Stimulated activated CD4-positive, alpha-beta T cell treated with anti-CD3 and anti-CD28 coated beads, Interleukin-2, amount 100 ng/mL, for 4 hours (primary cell): Measurements from ENCODE around the gene POLG.

ENCODE experiments used
- DNase-seq: peaks from one replicate; pipeline ENCODE4 v3.0.0-alpha.2; 2020; ENCODE audit warnings: low read depth

Gene POLG

GRCh38 chr15:89334510-89335297 is at the start of gene POLG:
TSS of gene POLG (minus strand) at chr15:89334824. CDS start at chr15:89333754, 1,070 bp downstream.
- peak; percentile 97 for DNase-seq

DNA sequence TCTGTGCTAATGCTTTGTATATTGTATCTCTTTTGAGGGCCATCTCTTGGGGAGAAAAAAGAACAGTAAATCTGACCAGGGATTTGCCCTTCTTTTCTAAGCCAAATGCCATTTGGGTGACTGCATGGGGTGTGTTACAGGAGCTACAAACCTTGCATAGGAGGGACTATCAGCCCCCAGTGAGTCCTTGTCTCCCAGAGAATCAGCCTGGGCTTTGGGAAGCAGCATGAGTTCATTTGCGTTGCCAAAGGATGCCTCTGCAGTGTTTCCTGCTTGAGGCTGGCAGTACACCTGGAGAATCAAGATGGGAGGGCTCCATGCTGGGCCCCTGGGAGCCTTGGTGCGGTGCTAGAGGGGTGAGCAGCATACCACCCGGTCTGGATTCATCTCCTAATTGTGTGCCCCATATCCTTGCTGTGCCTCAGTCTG is 49.6 kb upstream of the POLG start:
- no peak for DNase-seq

GRCh38 chr15:89383365-89384175 is 48.9 kb upstream of the POLG start:
- DNase-seq, result no peak

GRCh38 chr15:89381888-89382686 is 47.5 kb upstream of the POLG start:
- DNase-seq, result no peak

- no peak for DNase-seq
These were observed 46.7 kb upstream of the POLG start for GRCh38 chr15:89381331-89381730.

- DNase-seq, result no peak
These were observed 45.2 kb upstream of the POLG start for GRCh38 chr15:89379818-89380217.

- no peak for DNase-seq
These were observed 44.6 kb upstream of the POLG start for GRCh38 chr15:89379251-89379695.

GRCh38 chr15:89378296-89379151 is 43.9 kb upstream of the POLG start:
- no peak for DNase-seq

DNA sequence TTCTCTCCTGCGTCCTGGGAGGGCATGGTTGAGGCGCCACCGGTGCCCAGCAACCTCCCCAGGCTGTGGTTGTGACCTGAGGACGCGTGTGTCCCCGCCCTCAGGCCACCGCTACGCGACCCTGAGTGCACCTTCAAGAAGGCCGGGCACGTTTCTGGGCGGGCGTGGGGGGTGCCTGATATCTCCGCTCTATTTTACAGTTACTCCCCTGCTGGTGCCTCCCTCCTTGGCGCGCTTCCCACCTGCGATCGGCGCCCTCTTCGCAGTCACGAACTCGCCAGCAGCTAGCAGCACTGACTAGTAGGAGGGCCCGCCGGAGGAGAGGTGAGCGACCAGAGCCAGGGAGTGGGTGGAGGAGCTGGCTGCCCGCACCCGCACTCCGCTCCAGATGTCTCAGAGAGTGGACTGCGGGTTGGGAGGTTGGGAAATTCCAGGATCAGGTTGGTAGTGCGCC is 43.2 kb upstream of the POLG start:
- DNase-seq, result no peak

- DNase-seq, result no peak
These were observed 42.6 kb upstream of the POLG start for GRCh38 chr15:89377024-89377841.

- DNase-seq, result no peak
These were observed 41.8 kb upstream of the POLG start for GRCh38 chr15:89376388-89376787.

DNA sequence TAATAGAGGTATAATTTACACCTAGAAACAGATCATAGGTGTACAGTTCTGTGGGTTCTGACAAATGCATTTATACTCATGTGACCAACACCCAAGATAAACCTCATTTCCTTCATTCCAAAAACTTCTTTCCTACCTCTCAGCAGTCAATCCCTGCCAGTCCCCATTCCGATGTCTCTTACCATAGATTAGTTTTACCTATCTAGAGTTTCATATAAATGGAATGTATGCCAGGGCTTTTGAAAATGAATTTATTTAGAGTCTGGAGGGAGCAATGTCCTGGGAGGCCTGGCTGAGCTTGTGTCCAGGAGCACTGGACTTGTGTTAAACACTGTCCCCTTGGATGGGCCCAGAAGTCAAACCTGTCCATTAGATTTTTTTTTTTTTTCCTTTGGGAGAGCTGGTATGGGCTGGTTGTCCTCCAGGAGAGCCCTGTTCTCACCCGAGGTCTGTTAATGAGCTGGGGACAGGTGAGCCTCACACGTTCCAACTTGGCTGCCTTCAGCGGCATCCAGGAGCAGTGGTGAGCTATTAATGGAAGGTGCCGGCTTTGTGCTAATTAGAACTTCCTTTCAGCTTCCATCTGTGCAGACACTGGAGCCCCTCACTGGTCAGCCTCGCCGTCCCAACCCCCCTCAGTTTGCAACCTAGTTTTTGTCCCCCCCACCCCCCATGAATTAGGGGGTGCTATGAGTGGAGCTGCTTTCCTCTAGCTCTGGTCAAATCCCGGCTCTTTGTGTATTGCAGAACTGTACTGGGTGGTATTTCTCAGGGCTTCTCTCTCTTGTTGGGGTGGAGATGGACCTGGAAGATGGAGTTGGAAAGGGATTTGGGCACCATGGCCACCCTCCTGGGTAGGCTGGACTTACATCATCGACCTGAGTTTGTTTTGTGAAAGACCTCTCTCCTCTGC is 40.7 kb upstream of the POLG start:
- DNase-seq, result no peak

- no peak for DNase-seq
These were observed 39.7 kb upstream of the POLG start for GRCh38 chr15:89374086-89374981.

- DNase-seq, result no peak
These were observed 37.7 kb upstream of the POLG start for GRCh38 chr15:89372069-89372935.

DNA sequence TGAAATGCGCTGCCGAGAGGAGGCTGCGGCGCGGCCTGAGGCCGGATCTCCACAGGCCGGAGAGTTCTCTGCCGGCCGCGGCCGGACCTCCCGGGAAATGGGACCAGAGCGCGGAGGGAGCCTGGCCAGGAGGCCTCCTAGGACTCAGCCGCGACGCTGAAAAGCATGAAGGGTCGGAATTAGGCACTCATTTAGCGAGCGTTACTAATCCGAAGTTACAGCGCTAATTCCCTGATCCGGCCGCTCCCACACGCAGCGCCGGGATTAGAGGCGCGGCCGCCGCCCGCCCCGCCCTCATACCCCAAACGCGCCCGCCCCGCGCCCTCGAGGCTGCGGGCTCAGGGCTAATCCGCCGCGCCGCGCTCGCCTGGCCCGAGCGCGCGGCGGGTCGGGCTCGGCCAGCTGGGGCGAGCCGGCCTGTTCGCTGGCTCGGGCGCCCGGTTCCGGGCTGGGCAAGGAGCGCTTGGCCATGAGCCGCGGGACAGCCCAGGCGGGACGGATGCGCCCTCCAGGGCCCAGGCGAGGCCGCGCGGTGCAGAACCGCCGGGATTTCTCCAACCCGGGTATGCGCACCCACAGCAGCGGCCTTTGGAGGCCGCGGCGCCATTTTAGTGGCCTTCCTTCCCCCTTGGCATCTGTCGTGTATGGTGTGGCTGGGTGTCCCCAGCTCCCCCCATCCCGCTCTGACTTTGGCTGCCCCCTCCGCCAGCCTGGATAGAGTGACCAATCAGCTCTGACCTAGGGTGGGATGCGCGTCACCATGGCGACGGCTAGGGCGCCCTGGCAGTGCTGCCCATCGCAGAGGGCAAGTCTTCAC is 36.8 kb upstream of the POLG start:
- DNase-seq, result no peak

DNA sequence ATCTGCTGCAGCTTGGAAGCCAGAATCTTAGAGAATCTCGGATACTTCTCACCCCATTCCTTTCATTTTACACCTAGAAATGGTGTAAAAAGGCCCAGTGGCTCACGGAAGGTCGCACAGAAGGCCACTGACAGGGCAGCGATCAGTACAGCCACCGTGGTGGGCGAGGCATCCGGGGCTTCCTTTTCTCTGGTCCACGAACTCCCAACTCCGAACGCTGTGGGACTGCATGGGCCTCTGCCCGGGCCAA is 36.3 kb upstream of the POLG start:
- no peak for DNase-seq
